Ishikawa (cell line): Measurements from ENCODE around the gene HELZ2.

Source experiments
- CEBPB ChIP-seq: IDR thresholded peaks from 2 replicates; pipeline ENCODE4 v1.6.1; 2012
- YY1 ChIP-seq: IDR thresholded peaks from 2 replicates; pipeline ENCODE4 v1.6.1; 2012; ENCODE audit warnings: low read depth

- no peak for TF ChIP-seq YY1
- TF ChIP-seq CEBPB = no peak
Measured at GRCh38 chr20:63534427-63534830, 39.6 kb downstream of the HELZ2 start.
